Panc1 (cell line): ENCODE measurements around the gene ARFGEF2.

Experiments
- CTCF ChIP-seq: fragments of 450-650 bp; IDR thresholded peaks from 2 replicates; pipeline ENCODE4 v1.5.1; 2017; ENCODE audit warnings: mild to moderate bottlenecking
- POLR2AphosphoS5 ChIP-seq: IDR thresholded peaks from 2 replicates; pipeline ENCODE4 v1.6.1; 2012; ENCODE audit warnings: mild to moderate bottlenecking, low read depth, low read length, moderate library complexity
- SIN3A ChIP-seq: IDR thresholded peaks from 2 replicates; pipeline ENCODE4 v1.6.1; 2012; ENCODE audit warnings: low read depth, mild to moderate bottlenecking, low read length, moderate library complexity, borderline replicate concordance; ENCODE audit not compliant: insufficient read depth

- TF ChIP-seq CTCF (no peak), POLR2AphosphoS5 (no peak), SIN3A (no peak)
Measured at GRCh38 chr20:48897305-48898010, 24.1 kb upstream of the ARFGEF2 start.
